ENCODE results near the gene HDAC4. TPM values are rescaled to one million over a fixed set of nuclear protein-coding genes. Genes with fewer than 3 reads are reported as not detected.

The HDAC4 gene
- total and polyA plus RNA-seq, 9 donors, result 7.0 to 74.0 (median 46.3) TPM

GRCh38 chr2:239171643-239172042, 229.2 kb downstream of the HDAC4 start:
- H3K27ac ChIP-seq, result no peak overlapping the region
- intact Hi-C loops (cut with DNase I), result no loop called here

GRCh38 chr2:239169311-239170048, 231.3 kb downstream of the HDAC4 start:
- H3K4me3 ChIP-seq, result no peak overlapping the region
- TF ChIP-seq POLR2A (IDR thresholded peaks at IDR 0.05), result no peak
- no peak for TF ChIP-seq CTCF (IDR thresholded peaks at IDR 0.05)
- TF ChIP-seq EP300 (IDR thresholded peaks at IDR 0.05), result no peak
- H3K4me1 ChIP-seq (ENCODE audit: insufficient read depth), result no peaks in the 10 kb centered on the region
- no peak overlapping the region for H3K27ac ChIP-seq
- no peaks in the 10 kb centered on the region for H3K9me3 ChIP-seq
- intact Hi-C loops (cut with DNase I), result no loop called here
- H3K36me3 ChIP-seq, result no peaks in the 10 kb centered on the region
- H3K27me3 ChIP-seq, result no peaks in the 10 kb centered on the region
- WGBS, 3 donors, result 97% methylated on average over 27 of the region's 27 CpGs
- DNase-seq, result peak in 2 of 5 donors; percentile 13 to 26

More at GRCh38 chr2:239171643-239172042, 229.2 kb downstream of the HDAC4 start:
- Histone ChIP-seq H3K4me1 (ENCODE audit: insufficient read depth) (no peaks in the 10 kb centered on the region), H3K27me3 (no peaks in the 10 kb centered on the region), H3K36me3 (no peaks in the 10 kb centered on the region), H3K9me3 (peaks cover 0 to 5% of the 10 kb centered on the region in 2 donors), H3K4me3 (no peak overlapping the region)
- TF ChIP-seq EP300 (IDR thresholded peaks at IDR 0.05) (no peak), CTCF (IDR thresholded peaks at IDR 0.05) (no peak), POLR2A (IDR thresholded peaks at IDR 0.05) (no peak)
- DNase-seq, result no peak

- H3K36me3 ChIP-seq, result no peaks in the 10 kb centered on the region
- no peaks in the 10 kb centered on the region for H3K9me3 ChIP-seq
- no peak overlapping the region for H3K27ac ChIP-seq
- no peak overlapping the region for H3K4me3 ChIP-seq
- TF ChIP-seq EP300 (IDR thresholded peaks at IDR 0.05) (no peak), POLR2A (IDR thresholded peaks at IDR 0.05) (no peak), CTCF (IDR thresholded peaks at IDR 0.05) (no peak)
- 95 to 96% (median 96%) methylated on average over 22 of the region's 22 CpGs for WGBS, 3 donors
- no peaks in the 10 kb centered on the region for H3K27me3 ChIP-seq
- intact Hi-C loops (cut with DNase I), result no loop called here
- no peaks in the 10 kb centered on the region for H3K4me1 ChIP-seq (ENCODE audit: insufficient read depth)
- peak in 2 of 5 donors; percentile 17 to 19 for DNase-seq
These were observed 232.2 kb downstream of the HDAC4 start for GRCh38 chr2:239168575-239168974.

- 94 to 97% (median 96%) methylated on average over 26 of the region's 26 CpGs for WGBS, 3 donors
- no peak overlapping the region for H3K4me3 ChIP-seq
- intact Hi-C loops (cut with DNase I), result no loop called here
- H3K27me3 ChIP-seq, result no peaks in the 10 kb centered on the region
- TF ChIP-seq POLR2A (IDR thresholded peaks at IDR 0.05) (no peak), EP300 (IDR thresholded peaks at IDR 0.05) (no peak), CTCF (IDR thresholded peaks at IDR 0.05) (no peak)
- no peaks in the 10 kb centered on the region for H3K36me3 ChIP-seq
- H3K27ac ChIP-seq, result no peak overlapping the region
- H3K4me1 ChIP-seq (ENCODE audit: insufficient read depth), result no peaks in the 10 kb centered on the region
- DNase-seq, result no peak
- no peaks in the 10 kb centered on the region for H3K9me3 ChIP-seq
These were observed 232.9 kb downstream of the HDAC4 start for GRCh38 chr2:239167766-239168444.
